OCI-LY1 (cell line): Measurements from ENCODE around the gene EBPL.

Source experiments
- H2AFZ ChIP-seq: fragments of 200-600 bp; sonication (generic), shearing (Covaris generic); 2 replicates; pipeline ENCODE4 v1.6.0; 2014; ENCODE audit warnings: antibody characterized with exemption, mild to moderate bottlenecking, low read length
- H3F3A ChIP-seq: fragments of 200-600 bp; sonication (generic), shearing (Covaris generic); 2 replicates; pipeline ENCODE4 v1.6.0; 2014; ENCODE audit warnings: mild to moderate bottlenecking, antibody characterized with exemption, low read length, moderate library complexity; ENCODE audit not compliant: insufficient read depth
- H3K27ac ChIP-seq: fragments of 200-600 bp; sonication (generic); 2 replicates; pipeline ENCODE4 v1.5.1; 2014; ENCODE audit warnings: low read length, mixed run types, mild to moderate bottlenecking, low read depth; ENCODE audit not compliant: poor library complexity, severe bottlenecking
- H3K27me3 ChIP-seq: fragments of 200-600 bp; sonication (generic); 2 replicates; pipeline ENCODE4 v1.6.0; 2014; ENCODE audit warnings: antibody characterized with exemption, mild to moderate bottlenecking, low read length, moderate library complexity; ENCODE audit not compliant: insufficient read depth
- H3K36me3 ChIP-seq: fragments of 200-600 bp; sonication (generic); 2 replicates; pipeline ENCODE4 v1.6.1; 2014; ENCODE audit warnings: mild to moderate bottlenecking, antibody characterized with exemption, low read length, moderate library complexity, mixed read lengths; ENCODE audit not compliant: insufficient read depth
- H3K4me1 ChIP-seq: fragments of 200-600 bp; sonication (generic); 2 replicates; pipeline ENCODE4 v1.5.1; 2014; ENCODE audit warnings: mild to moderate bottlenecking, low read length, moderate library complexity; ENCODE audit not compliant: insufficient read depth, severe bottlenecking
- H3K4me2 ChIP-seq: fragments of 200-600 bp; sonication (generic), shearing (Covaris generic); 2 replicates; pipeline ENCODE4 v1.6.1; 2014; ENCODE audit warnings: low read length
- H3K4me3 ChIP-seq: fragments of 200-600 bp; sonication (generic); 2 replicates; pipeline ENCODE4 v1.5.1; 2014; ENCODE audit warnings: low read length, low read depth, mild to moderate bottlenecking, mixed read lengths; ENCODE audit not compliant: poor library complexity, severe bottlenecking
- H3K79me2 ChIP-seq: fragments of 200-600 bp; shearing (Covaris generic); 2 replicates; pipeline ENCODE4 v1.6.1; 2016; ENCODE audit warnings: mixed run types, low read length, mixed read lengths; ENCODE audit not compliant: insufficient read depth
- H3K9ac ChIP-seq: fragments of 200-600 bp; sonication (generic), shearing (Covaris generic); 2 replicates; pipeline ENCODE4 v1.6.1; 2014; ENCODE audit warnings: mild to moderate bottlenecking, low read length, mixed read lengths
- H3K9me2 ChIP-seq: fragments of 200-600 bp; sonication (generic), shearing (Covaris generic); 2 replicates; pipeline ENCODE4 v1.6.1; 2014; ENCODE audit warnings: low read depth, mild to moderate bottlenecking, low read length, mixed read lengths
- H3K9me3 ChIP-seq: fragments of 200-600 bp; shearing (Covaris generic); 2 replicates; pipeline ENCODE4 v1.6.1; 2014; ENCODE audit warnings: low read length, mixed read lengths
- H4K20me1 ChIP-seq: fragments of 200-600 bp; sonication (generic), shearing (Covaris generic); 2 replicates; pipeline ENCODE4 v1.6.0; 2016; ENCODE audit warnings: mild to moderate bottlenecking, low read length; ENCODE audit not compliant: insufficient read depth
- CTCF ChIP-seq: fragments of 200-600 bp; sonication (generic), shearing (Covaris generic); IDR thresholded peaks from 2 replicates; pipeline ENCODE4 v1.5.1; 2017; ENCODE audit warnings: mild to moderate bottlenecking, antibody characterized with exemption, low read length, moderate library complexity, mixed read lengths
- EZH2 ChIP-seq: fragments of 200-600 bp; sonication (generic), shearing (Covaris generic); IDR thresholded peaks from 2 replicates; pipeline ENCODE4 v1.8.0; 2017; ENCODE audit warnings: borderline replicate concordance, mixed run types, mild to moderate bottlenecking, antibody characterized with exemption, low read length, moderate library complexity, mixed read lengths

The EBPL gene

GRCh38 chr13:49667773-49668172, 23.5 kb downstream of the EBPL start:
- Histone ChIP-seq H3F3A (no peaks in the 10 kb centered on the region), H2AFZ (no peak overlapping the region), H3K4me1 (no peaks in the 10 kb centered on the region), H3K36me3 (peaks cover 30% of the 10 kb centered on the region), H3K9ac (no peak overlapping the region), H3K4me2 (no peak overlapping the region), H4K20me1 (no peaks in the 10 kb centered on the region), H3K9me2 (no peaks in the 10 kb centered on the region), H3K9me3 (no peaks in the 10 kb centered on the region), H3K27me3 (no peaks in the 10 kb centered on the region), H3K27ac (no peak overlapping the region), H3K79me2 (no peaks in the 10 kb centered on the region), H3K4me3 (no peak overlapping the region)
- TF ChIP-seq EZH2 (no peak), CTCF (no peak)

- Histone ChIP-seq H3K4me3 (no peak overlapping the region), H3K9ac (no peak overlapping the region), H3K27ac (no peak overlapping the region), H3K4me2 (no peak overlapping the region), H4K20me1 (no peaks in the 10 kb centered on the region), H3F3A (no peaks in the 10 kb centered on the region), H3K4me1 (no peaks in the 10 kb centered on the region), H3K79me2 (no peaks in the 10 kb centered on the region), H3K9me2 (no peaks in the 10 kb centered on the region), H3K36me3 (peaks cover 51% of the 10 kb centered on the region), H3K9me3 (no peaks in the 10 kb centered on the region), H3K27me3 (no peaks in the 10 kb centered on the region), H2AFZ (no peak overlapping the region)
- TF ChIP-seq EZH2: no peak
- no peak for TF ChIP-seq CTCF
Measured at GRCh38 chr13:49664606-49665005, 26.7 kb downstream of the EBPL start.

- H4K20me1 ChIP-seq: no peaks in the 10 kb centered on the region
Measured at GRCh38 chr13:49657241-49657641, 34.0 kb downstream of the EBPL start.

More at GRCh38 chr13:49657241-49657641, 34.0 kb downstream of the EBPL start:
- Histone ChIP-seq H3K4me3 (no peak overlapping the region), H3F3A (no peaks in the 10 kb centered on the region), H3K4me2 (no peak overlapping the region), H2AFZ (no peak overlapping the region), H3K27ac (no peak overlapping the region), H3K9ac (no peak overlapping the region), H3K9me2 (no peaks in the 10 kb centered on the region), H3K9me3 (no peaks in the 10 kb centered on the region), H3K4me1 (no peaks in the 10 kb centered on the region), H3K36me3 (peaks cover 21% of the 10 kb centered on the region; the same call in 1 of the 2 replicates), H3K27me3 (no peaks in the 10 kb centered on the region), H3K79me2 (no peaks in the 10 kb centered on the region)
- no peak for TF ChIP-seq EZH2
- TF ChIP-seq CTCF: no peak
